GM21529 (cell line): ENCODE results near the gene PIGM.

Experiments
- ATAC-seq: cut with Tn5 transposase; IDR thresholded peaks from one replicate; pipeline ENCODE4 v1.9.1; 2021; ENCODE audit not compliant: unreplicated experiment

Gene PIGM

DNA sequence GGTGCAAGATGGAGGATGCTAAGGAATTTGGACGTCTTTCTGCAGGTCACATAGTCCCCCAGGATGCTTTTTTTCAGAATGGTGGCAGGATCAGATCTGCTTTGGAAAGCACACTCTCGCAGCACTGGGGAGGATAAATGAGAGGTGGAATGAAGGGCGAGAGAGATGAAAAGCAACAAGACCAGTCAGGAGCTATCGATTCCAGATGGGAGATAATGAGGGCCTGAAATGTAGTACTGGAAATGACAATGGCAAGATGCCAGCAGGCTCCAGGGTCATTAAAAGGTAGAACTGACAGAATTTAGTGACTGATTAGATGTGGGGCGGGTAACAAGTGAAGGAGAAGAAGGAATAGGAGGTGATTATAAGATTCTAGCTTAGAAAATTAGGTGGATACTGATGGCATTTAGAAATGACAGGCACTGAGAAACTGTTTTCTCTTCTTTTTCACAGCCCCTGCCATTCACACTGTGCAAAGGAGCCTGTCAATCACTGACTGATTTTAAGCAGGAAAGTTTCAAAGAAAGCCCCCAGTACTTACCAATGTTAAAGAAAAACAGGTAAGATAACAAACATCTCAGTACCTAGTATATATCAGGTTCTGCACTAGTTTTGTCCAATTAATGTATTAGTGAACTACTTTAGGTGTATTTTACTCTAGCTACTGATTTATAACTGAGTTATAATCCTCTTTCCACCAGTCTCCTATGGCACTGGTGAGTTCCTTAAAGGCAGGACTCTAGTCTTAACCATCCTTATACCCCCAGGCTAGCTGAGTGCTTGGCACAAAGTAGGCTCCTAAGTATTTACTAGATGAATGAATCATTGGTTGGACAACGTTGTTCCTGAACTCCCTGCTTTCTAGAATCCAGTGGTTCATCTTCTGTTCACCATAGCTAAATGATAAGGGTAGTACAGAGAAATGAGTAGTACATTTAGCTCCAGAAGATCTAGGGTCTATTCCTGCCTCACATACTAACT, 9.2 kb downstream of the PIGM start:
- ATAC-seq, result no peak

DNA sequence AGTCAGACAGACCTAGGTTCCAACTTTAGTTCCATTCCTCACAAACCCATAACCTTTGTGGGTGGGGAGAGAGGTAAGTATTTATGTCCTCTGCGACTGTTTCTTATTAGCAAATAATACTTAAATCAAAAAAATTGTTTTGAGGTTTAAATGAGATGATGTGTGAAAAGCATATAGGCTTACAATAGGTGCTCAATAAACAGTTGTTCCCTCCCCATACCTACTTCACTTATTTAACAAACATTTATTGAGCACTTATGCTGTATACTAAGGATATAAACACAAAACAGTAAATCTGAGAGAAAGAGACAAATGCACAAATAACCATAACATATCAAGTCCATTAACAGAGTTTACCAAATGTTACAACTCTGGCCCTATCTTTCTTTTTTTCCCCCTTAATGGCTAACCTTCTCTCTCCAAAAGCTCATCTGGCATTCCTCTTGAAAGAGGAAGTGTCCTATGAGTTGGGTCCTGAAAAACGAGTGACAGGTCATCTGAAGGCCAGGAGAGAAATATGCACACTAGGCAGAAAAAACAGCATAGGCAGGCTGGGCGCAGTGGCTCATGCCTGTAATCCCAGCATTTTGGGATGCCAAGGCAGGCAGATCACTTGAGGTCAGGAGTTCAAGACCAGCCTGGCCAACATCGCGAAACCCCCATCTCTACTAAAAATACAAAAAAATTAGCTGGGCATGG, 10.3 kb downstream of the PIGM start:
- no peak for ATAC-seq

DNA sequence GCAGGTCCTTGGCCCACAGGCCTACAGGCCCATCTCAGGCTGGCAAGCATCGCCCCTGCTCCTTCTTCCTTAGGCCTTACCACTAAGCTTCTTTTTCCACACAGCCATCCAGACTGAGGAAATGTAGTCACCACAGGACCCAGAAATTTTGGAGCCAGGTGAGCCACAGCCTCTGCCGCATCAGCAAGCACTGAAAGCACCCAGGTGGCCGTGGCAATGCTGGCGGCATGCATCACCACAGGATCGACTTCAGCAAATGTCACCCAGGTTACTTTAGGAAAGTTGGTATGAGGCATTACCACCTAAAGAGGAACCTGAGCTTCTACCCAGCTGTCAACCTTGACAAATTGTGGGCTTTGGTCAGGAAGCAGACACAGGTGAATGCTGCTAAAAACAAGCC, 11.6 kb downstream of the PIGM start:
- no peak for ATAC-seq

DNA sequence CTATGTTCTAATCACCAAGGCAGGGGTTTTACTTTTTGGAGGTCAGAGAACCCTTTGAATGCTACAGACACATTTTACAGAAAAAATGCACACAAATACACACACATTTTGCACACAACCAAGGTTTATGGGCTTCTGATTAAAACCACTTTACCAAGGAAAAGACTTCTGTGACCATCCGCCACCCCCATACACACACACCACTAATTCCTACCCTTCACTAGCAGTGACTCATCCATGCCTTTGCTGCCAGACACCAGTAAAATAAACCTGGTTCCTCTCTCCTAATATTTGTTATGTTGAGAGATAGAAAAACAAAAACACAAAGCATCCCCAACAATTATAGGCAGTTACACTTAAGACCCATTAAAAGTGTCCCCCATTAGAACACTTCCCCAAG, 12.9 kb downstream of the PIGM start:
- no peak for ATAC-seq

DNA sequence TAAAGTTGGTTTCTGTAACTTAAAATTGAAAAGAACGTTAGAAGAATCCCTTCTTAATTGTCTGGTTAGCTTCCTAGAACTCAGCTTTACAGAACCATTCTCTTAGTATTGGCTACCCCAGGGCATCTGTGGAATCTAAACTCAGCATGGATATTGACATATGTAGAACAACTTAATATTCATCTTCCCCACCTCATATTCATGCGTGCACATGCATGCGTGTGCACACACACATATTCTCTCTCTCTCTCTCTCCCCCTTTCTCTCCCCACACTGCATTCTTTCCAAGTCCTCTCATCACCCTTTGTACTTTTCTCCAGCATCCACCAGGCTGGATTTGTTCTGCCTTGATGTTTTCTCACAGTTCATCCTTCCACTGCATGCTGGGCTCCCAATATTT, 13.4 kb downstream of the PIGM start:
- no peak for ATAC-seq

DNA sequence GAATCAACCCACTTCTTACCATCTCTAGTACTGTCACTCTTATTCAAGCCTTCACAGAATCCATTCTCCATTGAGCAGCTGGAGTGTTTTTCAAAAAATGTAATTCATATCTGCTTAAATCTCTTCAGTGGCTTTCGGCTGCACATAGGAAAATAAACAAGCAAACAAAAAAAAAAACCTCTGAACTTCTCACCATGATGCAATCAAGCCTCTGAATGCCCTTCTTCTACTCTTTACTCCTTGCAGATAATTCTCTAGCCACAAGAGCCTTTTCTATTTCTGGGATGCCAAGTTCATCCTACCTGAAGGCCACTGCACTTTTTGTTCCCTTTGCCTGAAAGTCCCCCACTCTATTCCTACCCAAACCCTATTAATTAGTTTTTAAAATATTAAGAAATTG, 14.2 kb downstream of the PIGM start:
- no peak for ATAC-seq

DNA sequence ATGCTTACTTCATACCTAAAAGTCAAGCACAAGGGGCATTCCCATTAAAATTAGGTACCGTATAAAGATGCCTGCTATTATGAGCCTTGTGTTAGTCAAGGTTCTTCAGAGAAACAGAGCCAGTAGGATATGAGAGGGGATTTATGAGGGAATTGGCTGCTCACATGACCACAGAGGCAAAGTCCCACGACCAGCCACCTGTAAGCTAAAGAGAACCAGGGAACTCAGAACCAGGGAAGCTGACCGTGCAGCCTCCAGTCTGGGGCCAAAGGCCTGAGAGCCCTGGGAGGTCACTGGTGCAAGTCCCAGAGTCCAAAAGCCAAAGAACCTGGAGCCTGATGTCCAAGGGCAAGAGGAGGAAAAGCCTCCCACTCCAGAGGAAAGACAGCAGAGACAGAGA, 20.0 kb downstream of the PIGM start:
- ATAC-seq, result no peak

DNA sequence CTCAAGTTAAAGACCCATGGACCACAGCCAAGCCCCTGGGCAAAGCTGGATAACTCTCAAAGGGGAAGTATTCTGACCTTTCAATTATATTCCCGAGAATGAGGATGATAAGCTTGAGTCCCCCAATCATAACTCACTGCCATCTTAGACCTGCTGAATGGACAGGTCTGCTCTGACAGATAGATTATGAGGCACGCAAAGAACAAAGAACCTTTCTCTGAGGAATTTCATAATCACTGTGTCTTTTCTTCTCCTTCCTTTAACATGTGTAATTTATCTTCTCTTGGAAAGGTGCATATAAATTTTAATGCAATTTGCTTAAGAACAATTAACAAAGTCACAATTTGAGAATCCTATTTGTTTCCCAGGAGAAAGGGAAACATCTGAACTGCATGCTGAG, 22.0 kb downstream of the PIGM start:
- no peak for ATAC-seq

DNA sequence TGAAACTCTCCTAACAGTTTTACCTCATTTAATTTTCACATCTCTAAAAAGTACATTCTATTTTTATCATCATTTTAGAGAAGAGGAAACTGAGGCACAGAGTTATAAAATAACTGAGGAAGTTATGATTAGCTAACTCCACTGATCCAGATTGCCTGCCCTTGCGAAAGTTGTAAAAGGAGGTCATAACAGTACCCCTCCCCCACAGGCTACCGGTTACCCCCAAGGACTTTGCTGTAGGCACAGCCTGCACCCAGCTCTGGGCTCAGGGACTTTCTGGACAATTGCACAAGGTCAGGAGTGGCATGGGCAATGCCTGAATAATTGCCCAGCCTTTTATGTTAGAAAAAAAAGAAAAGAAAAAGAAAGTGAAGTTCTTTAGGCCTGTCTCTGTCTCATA, 22.7 kb downstream of the PIGM start:
- ATAC-seq, result no peak

DNA sequence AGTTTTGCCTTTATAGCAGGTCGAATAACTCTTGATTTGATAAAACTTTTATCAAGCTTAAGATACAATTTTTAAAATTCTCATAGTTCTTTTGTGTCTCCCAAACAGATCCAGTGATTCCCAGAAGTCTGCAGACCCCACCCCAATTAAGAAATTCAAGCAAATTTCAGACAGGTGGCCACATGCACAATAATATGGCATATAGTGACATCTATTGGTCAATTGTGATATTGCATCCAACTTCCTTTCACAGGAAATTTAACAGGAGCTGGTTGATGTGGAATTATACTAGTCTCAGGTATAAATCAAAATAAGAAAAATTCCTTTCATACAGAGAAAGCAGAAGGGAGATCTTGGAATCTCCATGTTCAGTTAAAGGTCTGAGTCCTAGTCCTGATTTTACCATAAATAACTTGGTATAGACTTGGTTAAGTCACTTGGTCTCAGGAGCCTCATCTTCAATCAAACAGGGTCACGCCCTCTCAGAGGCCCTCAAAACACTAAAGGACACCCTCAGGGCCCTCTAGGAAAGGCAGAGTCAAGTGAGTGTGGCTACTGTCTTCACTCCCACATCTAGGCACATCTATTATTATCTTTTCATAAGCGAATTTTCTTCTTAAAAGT, 24.1 kb downstream of the PIGM start:
- no peak for ATAC-seq

DNA sequence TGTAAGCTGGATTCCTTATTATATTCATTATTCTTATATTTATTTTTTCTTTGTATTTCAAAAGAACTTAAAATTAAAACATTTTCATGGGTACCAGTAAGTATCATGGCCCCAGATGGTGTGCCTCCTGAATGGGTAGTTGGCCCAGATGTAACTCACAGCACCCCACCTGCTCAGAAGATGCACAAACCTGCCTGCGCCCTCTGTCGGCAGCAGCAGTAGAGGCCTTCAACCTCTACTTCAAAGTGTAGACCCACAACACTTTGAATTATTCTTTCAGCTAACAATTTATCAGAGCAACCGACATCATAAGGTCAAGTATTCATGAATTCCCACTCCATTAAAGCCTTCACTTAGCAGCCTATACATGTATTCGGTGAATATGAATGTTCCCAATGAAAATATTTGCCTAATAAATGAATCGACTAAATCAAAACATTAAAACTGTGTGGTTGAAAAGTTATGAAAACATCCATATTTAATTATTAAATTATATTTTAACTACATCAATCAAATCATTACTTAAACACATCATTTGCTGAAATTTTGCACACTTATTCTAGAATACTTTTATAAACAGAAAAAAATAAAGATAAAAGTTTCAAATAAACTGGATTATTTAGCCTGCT, 25.4 kb downstream of the PIGM start:
- ATAC-seq, result no peak

DNA sequence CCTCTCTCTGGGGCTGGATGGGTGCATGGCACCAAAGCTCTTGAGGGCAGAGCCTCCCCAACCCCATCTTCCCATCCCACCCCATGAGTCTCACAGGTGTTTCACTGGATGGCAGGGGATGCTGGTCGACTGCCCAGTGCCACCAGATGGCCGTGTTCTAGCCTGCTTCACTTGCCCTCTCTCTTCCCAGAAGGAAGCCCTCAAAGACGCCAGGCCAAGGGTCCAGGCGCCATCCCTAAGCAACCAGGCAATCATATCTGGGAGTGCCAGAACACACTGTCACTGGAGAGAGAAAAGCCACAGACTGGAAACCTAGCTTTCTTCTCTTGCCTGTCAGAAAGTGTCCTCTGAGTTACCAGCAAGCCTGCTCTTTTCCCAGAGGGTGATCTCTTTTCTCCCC, 26.7 kb downstream of the PIGM start:
- no peak for ATAC-seq

DNA sequence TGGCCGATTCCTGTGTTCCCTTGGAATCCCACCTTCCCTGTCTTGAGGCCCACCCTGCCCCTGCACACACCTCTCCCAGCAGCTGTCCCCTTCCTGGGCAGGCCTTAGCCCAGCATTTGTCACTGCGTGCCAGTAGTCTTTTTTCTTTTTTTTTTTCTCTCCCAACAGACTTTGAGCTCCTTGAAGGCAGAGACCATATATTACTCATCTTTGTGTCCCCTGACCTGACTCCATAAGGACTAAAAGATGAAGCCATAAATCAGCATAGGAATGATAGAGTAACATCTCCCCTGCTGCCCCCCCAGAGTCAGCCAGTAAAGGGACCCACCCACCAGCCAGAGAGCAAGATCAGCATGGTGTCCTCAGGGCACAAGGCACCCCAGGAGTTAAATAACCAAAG, 27.4 kb downstream of the PIGM start:
- ATAC-seq, result no peak

DNA sequence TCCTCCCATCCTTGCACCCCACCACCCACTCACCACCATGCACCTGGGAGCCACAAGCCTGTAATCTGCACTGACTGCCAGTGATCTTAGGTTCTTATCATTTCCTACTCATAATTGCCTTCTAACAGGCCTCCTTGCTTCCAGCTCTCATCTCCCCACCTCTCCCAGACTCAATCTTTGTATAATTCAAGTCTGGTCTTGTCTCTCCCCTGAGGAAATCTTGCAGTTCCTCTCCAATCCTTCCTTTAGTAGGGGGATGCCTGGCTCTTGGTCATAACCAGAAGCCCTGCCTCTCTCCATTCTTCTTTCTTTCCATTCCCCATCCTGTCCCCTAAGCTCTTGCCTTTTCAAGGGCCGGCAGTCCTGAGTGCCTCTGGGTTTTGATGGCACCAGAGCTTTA, 27.8 kb downstream of the PIGM start:
- no peak for ATAC-seq

DNA sequence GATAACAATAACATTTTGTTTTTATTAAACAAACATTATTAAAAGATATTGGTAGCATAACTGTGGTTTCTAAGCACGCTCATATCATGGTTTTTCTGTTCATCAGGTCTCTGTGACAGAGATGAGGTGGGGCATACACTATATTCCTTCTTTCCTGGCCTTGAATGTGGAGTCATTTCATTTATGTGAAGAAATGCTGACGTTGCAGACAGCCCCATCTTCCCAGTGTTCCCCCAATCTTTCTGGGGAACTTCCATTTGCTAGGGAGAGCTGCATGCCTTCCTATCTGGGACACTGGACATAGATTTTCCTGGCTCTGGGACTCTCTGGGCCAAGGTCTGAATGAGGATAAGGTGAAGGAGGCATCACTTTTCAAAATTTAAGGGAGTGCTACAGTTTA, 30.4 kb downstream of the PIGM start:
- ATAC-seq, result no peak

DNA sequence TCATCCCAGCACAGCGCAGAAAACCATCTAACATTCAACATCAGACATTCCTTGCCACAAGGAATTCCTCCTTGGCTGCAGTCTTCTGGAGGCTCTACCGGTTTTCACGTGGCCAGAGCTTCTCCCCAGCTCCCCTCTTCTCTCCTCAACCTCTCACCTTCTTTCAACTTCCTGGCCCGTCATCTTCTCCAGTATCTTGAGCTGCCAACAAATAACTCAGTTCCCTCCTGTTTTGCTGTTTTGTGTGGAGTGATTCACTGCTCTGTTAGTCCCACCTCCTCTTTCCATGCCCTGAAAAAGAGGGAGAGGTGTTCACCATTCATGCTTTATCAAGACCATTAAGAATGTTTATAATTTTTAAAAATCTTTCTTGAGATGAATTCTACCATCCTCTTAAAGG, 32.6 kb downstream of the PIGM start:
- ATAC-seq, result no peak

DNA sequence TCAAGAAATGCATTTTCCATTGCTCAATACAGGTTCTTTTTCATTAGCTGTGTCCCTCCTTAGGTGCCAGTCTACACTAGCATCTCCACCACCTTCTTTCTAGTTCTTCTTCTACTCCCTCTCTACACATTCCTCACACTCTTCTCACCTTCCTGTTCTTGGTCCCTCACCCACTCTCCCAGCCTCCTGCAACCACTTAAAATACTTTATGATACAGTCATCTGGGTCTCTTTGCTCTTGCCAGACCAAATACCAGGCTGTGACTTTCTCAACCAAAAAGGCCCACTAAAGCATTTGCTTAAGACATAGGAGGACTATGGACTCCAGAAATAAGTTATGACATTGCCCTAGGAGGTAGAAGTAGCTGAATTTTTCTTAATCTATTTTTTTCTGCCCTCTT, 35.1 kb downstream of the PIGM start:
- no peak for ATAC-seq

DNA sequence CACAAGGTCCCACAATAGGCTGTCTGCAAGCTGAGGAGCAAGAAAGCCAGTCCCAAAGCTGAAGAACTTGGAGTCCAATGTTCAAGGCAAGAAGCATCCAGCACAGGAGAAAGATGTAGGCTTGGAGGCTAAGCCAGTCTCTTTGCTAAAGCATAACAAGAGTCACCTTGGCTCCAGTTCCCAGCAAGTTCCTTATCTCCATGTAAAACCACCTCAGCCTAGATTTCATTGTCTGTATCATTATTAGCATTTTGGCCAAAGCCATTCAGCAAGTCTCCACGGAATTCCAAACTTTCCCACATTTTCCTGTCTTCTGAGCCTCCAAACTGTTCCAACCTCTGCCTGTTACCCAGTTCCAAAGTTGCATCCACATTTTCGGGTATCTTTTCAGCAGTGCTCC, 36.9 kb downstream of the PIGM start:
- no peak for ATAC-seq

DNA sequence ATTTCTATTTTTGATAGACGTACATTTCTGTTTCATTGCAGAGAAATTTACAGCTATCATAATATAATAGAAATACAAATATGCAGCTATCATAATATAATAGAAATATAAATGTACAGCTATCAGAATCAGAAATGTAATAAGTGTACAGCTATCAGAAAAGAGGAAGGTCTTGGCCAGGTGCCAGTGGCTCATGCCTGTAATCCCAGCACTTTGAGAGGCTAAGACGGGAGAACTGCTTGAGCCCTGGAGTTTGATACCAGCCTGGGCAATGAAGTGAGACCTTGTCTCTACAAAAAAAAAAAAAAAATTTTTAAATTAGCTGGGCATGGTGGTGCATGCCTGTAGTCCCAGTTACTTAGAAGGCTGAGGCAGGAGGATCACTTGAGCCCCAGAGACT, 37.9 kb downstream of the PIGM start:
- no peak for ATAC-seq

DNA sequence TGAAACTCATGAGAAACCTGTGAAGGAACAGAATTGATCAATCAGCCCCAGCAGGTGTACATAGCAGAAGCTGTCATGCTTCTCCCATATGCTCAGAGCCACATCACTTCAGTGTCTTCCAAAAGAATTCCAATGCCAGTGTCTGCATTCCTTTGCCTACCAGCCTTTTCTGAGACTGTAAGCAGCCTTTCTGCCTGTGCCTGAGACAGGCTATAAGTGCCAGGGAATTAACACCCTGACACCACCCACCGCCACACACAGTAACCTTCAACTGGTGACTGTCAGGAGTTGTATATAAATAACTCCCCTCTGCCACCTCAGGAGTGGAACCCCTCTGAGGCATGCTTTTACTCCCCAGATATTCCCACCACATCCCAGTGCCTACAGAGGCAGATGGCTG, 39.6 kb downstream of the PIGM start:
- no peak for ATAC-seq

DNA sequence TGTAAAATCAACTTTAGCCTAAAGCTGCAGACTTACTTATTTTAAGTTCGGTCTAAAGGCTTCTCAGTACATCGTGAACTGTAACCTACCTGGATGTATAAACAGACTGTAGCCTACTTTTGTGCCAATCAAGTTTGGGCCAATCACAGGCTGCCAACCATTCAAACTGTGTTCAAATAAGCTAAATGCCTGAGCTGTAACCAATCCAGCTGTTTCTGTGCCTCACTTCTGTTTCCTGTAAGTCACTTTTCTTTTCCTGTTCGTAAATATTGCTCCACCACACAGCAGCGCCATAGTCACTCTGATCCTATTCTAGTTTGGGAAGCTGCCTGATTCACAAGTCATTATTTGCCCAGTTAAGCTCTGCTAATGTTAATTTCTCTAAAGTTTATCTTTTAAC, 40.3 kb downstream of the PIGM start:
- no peak for ATAC-seq

DNA sequence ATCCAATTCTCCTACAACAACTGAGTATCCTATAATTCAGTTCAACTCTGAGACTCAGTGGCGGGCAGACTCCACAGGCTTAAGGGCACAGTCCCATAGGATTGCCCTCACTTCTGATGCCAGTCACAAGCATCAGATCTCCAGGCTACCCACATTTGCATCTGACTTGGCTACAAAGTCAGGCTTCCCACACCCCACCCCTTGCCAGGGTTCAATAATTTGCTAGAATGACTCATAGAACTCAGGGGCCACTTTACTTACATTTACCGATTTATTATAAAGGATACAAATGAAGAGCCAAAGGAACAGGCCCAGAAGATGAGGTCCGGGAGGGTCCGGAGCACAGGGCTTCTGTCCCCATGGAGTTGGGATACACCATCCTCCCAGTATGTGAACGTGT, 41.8 kb downstream of the PIGM start:
- ATAC-seq, result no peak
